GM12878 (cell line): ENCODE data around the gene JAKMIP1. TPM values are rescaled to one million over a fixed set of nuclear protein-coding genes. Genes with fewer than 3 reads are reported as not detected.

Experiments used
- ATAC-seq: fragments of 200-7000 bp; cut with Tn5 transposase; 3 replicates; pipeline ENCODE4 v1.9.1; 2020; ENCODE audit warnings: mild to moderate bottlenecking, moderate library complexity
- BruUV-seq: library from RNA; stranded (reverse); fragments of 400-500 nt; replicated peaks from 2 replicates; lab custom pipeline; 2021; lab: Mats Ljungman, UMichigan
- CTCF ChIA-PET: fragments of 300-600 bp; sonication (Branson Sonifier 250); formaldehyde crosslinking; extraction: SDS; loops from one replicate; lab custom pipeline; 2021; ENCODE audit warnings: inconsistent platforms; lab: Yijun Ruan, JAX
- POLR2A ChIA-PET: fragments of 350-600 bp; formaldehyde crosslinking; extraction: SDS; loops from one replicate; lab custom pipeline; 2021; ENCODE audit warnings: inconsistent platforms; lab: Charles Lee
- RAD21 ChIA-PET: fragments of 300-600 bp; sonication (Branson Sonifier 250); formaldehyde crosslinking; loops from one replicate; lab custom pipeline; 2023; ENCODE audit warnings: antibody characterized with exemption; ENCODE audit not compliant: unreplicated experiment; lab: Charles Lee
- SMC1A ChIA-PET: fragments of 300-600 bp; sonication (Branson Sonifier 250); formaldehyde crosslinking; loops from one replicate; lab custom pipeline; 2023; ENCODE audit not compliant: unreplicated experiment, uncharacterized antibody; lab: Charles Lee
- DNase-seq: peaks from one replicate; pipeline ENCODE4 v3.0.0-alpha.2; 2011; ENCODE audit warnings: low read depth, low spot score
- FAIRE-seq: peaks from 3 replicates; lab custom pipeline; 2011; peaks lifted over from hg19 to GRCh38; lab: Jason Lieb, UNC
- H2AFZ ChIP-seq: 2 replicates; pipeline ENCODE4 v1.6.0; 2011; ENCODE audit warnings: low read depth, low read length, control low read depth; ENCODE audit not compliant: control insufficient read depth
- H3K27ac ChIP-seq: 2 replicates; pipeline ENCODE4 v1.5.1; 2011; ENCODE audit warnings: control low read depth; ENCODE audit not compliant: control insufficient read depth, insufficient read depth
- H3K27me3 ChIP-seq, 2 experiments: replicated peaks in 1 of 2; 2 replicates each; pipeline versions ENCODE4 v1.6.0 to v1.6.1; 2011; ENCODE audit warnings: low read length in 1 of 2; ENCODE audit not compliant: control insufficient read depth in 2 of 2, insufficient read depth in 2 of 2
- H3K36me3 ChIP-seq, 2 experiments: 2 replicates each; pipeline ENCODE4 v1.5.1; 2011; ENCODE audit warnings: low read length in 1 of 2; ENCODE audit not compliant: control insufficient read depth in 2 of 2, insufficient read depth in 2 of 2
- H3K4me1 ChIP-seq: 2 replicates; pipeline ENCODE4 v1.6.1; 2011; ENCODE audit warnings: mild to moderate bottlenecking, low read length, moderate library complexity, mixed read lengths; ENCODE audit not compliant: control insufficient read depth, insufficient read depth
- H3K4me2 ChIP-seq: 2 replicates; pipeline ENCODE4 v1.6.0; 2011; ENCODE audit warnings: control low read depth; ENCODE audit not compliant: control insufficient read depth, insufficient read depth
- H3K4me3 ChIP-seq: fragments of 200-600 bp; sonication (generic); 2 replicates; pipeline ENCODE4 v1.5.1; 2016
- H3K79me2 ChIP-seq: 2 replicates; pipeline ENCODE4 v1.6.0; 2011; ENCODE audit warnings: low read length; ENCODE audit not compliant: control insufficient read depth, insufficient read depth
- H3K9ac ChIP-seq: 2 replicates; pipeline ENCODE4 v1.8.0; 2011; ENCODE audit warnings: low read length, control low read depth, mixed read lengths; ENCODE audit not compliant: control insufficient read depth, insufficient read depth
- H3K9me3 ChIP-seq: replicated peaks from 3 replicates; pipeline ENCODE4 v1.5.1; 2011; ENCODE audit warnings: mild to moderate bottlenecking, low read length; ENCODE audit not compliant: control insufficient read depth, insufficient read depth
- H4K20me1 ChIP-seq: 2 replicates; pipeline ENCODE4 v1.6.0; 2011; ENCODE audit not compliant: control insufficient read depth, insufficient read depth
- ASH2L ChIP-seq: fragments of 300-600, 200-600 bp; sonication (generic); IDR thresholded peaks from 2 replicates; pipeline ENCODE4 v1.6.1; 2017; ENCODE audit warnings: low read depth, mild to moderate bottlenecking, borderline replicate concordance
- BHLHE40 ChIP-seq, 2 experiments: fragments of 450-650 bp in 1 of 2; IDR thresholded peaks; 2 replicates each; pipeline ENCODE4 v1.6.1; 2011 to 2017; ENCODE audit warnings: low read depth in 2 of 2, borderline replicate concordance in 1 of 2, improper control_type of control experiment in 1 of 2, low read length in 1 of 2, mild to moderate bottlenecking in 1 of 2
- CBFB ChIP-seq: IDR thresholded peaks from 2 replicates; pipeline ENCODE4 v1.6.1; 2016; ENCODE audit warnings: antibody characterized with exemption, low read depth
- CBX3 ChIP-seq: fragments of 200-600 bp; sonication (generic); IDR thresholded peaks from 2 replicates; pipeline ENCODE4 v1.6.1; 2016; ENCODE audit warnings: low read depth, borderline replicate concordance
- CEBPB ChIP-seq, 2 experiments: fragments of 150-350 bp in 1 of 2; IDR thresholded peaks; 2 replicates each; pipeline ENCODE4 v1.6.1; 2012 to 2014; ENCODE audit warnings: low read depth in 2 of 2, low read length in 2 of 2, borderline replicate concordance in 1 of 2, inconsistent platforms in 1 of 2
- CHD2 ChIP-seq: IDR thresholded peaks from 2 replicates; pipeline ENCODE4 v1.6.1; 2011; ENCODE audit warnings: low read depth, low read length, improper control_type of control experiment, borderline replicate concordance
- GATAD2B ChIP-seq: fragments of 450-650 bp; conservative IDR thresholded peaks from 2 replicates; pipeline ENCODE4 v1.6.1; 2017; ENCODE audit warnings: low read depth, mild to moderate bottlenecking, moderate library complexity
- IKZF1 ChIP-seq: fragments of 450-650 bp; conservative IDR thresholded peaks from 2 replicates; pipeline ENCODE4 v1.6.1; 2017; ENCODE audit warnings: antibody characterized with exemption, mild to moderate bottlenecking
- PKNOX1 ChIP-seq: fragments of 450-650 bp; IDR thresholded peaks from 2 replicates; pipeline ENCODE4 v1.6.1; 2016; ENCODE audit warnings: mild to moderate bottlenecking
- POU2F2 ChIP-seq: IDR thresholded peaks from 3 replicates; pipeline ENCODE4 v1.6.1; 2011; ENCODE audit warnings: low read depth, mild to moderate bottlenecking, low read length, borderline replicate concordance
- RCOR1 ChIP-seq: conservative IDR thresholded peaks from 2 replicates; pipeline ENCODE4 v1.6.1; 2012; ENCODE audit warnings: low read depth, low read length, improper control_type of control experiment
- RFX5 ChIP-seq: IDR thresholded peaks from 2 replicates; pipeline ENCODE4 v1.6.1; 2011; ENCODE audit warnings: low read depth, low read length, improper control_type of control experiment
- SKIL ChIP-seq: fragments of 450-650 bp; IDR thresholded peaks from 2 replicates; pipeline ENCODE4 v1.6.1; 2017; ENCODE audit warnings: mild to moderate bottlenecking, low read depth, inconsistent platforms; ENCODE audit not compliant: poor library complexity, severe bottlenecking
- SMAD5 ChIP-seq: IDR thresholded peaks from 2 replicates; pipeline ENCODE4 v1.6.1; 2016; ENCODE audit warnings: antibody characterized with exemption, low read depth
- SMC3 ChIP-seq: IDR thresholded peaks from 2 replicates; pipeline ENCODE4 v1.6.1; 2011; ENCODE audit warnings: low read length, improper control_type of control experiment, borderline replicate concordance
- SP1 ChIP-seq: IDR thresholded peaks from one replicate; pipeline ENCODE4 v1.6.1; 2011; ENCODE audit warnings: low read depth, low read length
- SPI1 ChIP-seq: IDR thresholded peaks from 2 replicates; pipeline ENCODE4 v1.6.1; 2011; ENCODE audit warnings: low read depth, mild to moderate bottlenecking, low read length, moderate library complexity, borderline replicate concordance; ENCODE audit not compliant: insufficient read depth
- SUPT20H ChIP-seq: IDR thresholded peaks from 2 replicates; pipeline ENCODE4 v1.6.1; 2011; ENCODE audit warnings: low read depth, mild to moderate bottlenecking, low read length, moderate library complexity, borderline replicate concordance; ENCODE audit not compliant: control insufficient read depth
- ZNF217 ChIP-seq: fragments of 450-650 bp; IDR thresholded peaks from 2 replicates; pipeline ENCODE4 v1.6.1; 2017; ENCODE audit warnings: antibody characterized with exemption, mild to moderate bottlenecking
- ZSCAN29 ChIP-seq: fragments of 450-650 bp; IDR thresholded peaks from 2 replicates; pipeline ENCODE4 v1.6.1; 2017; ENCODE audit warnings: mild to moderate bottlenecking, moderate library complexity
- WGBS: methylation state at CpG from one replicate; pipeline ENCODE4 v1.1.6; 2016; ENCODE audit warnings: low lambda C conversion rate; ENCODE audit not compliant: insufficient replicate concordance, insufficient coverage; ENCODE audit errors: missing lambda C conversion rate; 5-methylcytosine and 5-hydroxymethylcytosine counted together
- in situ Hi-C: fragments of 300-500 bp; cut with MboI; formaldehyde crosslinking; loops from 9 replicates; pipeline ENCODE4 v1.14.3; 2018; ENCODE audit warnings: mixed read lengths
- intact Hi-C: fragments of 100-400 bp; cut with micrococcal nuclease; formaldehyde crosslinking; loops from one replicate; pipeline ENCODE4 v1.14.2; 2022; ENCODE audit not compliant: unreplicated experiment
- polyA plus RNA-seq, 11 experiments: library from polyadenylated mRNA; depleted of rRNA in 4 of 11; unstranded in 6 of 11; stranded (reverse) in 5 of 11; fragments of >200 nt; fragmentation: Nextera tagmentation in 4 of 11; fragmentation: Illumina TruSeq in 1 of 11; extraction: Ambion mirVana in 4 of 11; extraction: Trizol in 1 of 11; gene quantifications; 1 replicate in 1 of 11; 2 replicates in 10 of 11; pipeline versions ENCODE4 v1.2.1 to v1.2.3, GENCODE V29; 2011 to 2016; ENCODE audit warnings: inconsistent platforms in 2 of 11, missing spikeins in 2 of 11, low read depth in 1 of 11
- total RNA-seq, 4 experiments: library from RNA; depleted of rRNA in 3 of 4; stranded (reverse); fragments of >200 nt in 3 of 4; fragmentation: Illumina TruSeq in 1 of 4; extraction: Trizol in 1 of 4; gene quantifications; 2 replicates each; pipeline versions ENCODE4 v1.2.1 to v1.2.3, GENCODE V29; 2013 to 2021

Gene JAKMIP1
- total and polyA plus RNA-seq, 10 of the 15 experiments (the other 5 are each of a cell fraction or from before 2014, with no cell fraction given): 0.52 to 16.7 (median 12.3) TPM

- intact Hi-C loops: no loop called here
- no peak for ATAC-seq
- peaks cover 5 to 19% of the 10 kb centered on the region in 2 experiments; a peak in 3 of 4 replicates for H3K36me3 ChIP-seq
- H2AFZ ChIP-seq: no peak overlapping the region
- TF ChIP-seq ZNF217 (no peak), SKIL (no peak), CEBPB (IDR thresholded peaks at IDR 0.05; ENCODE audit: borderline replicate concordance in 1 of 2, low read depth in 2 of 2, low read length in 2 of 2) (no peak), IKZF1 (no peak), POU2F2 (no peak), RFX5 (no peak), CBFB (no peak), RCOR1 (no peak), BHLHE40 (IDR thresholded peaks at IDR 0.05; ENCODE audit: borderline replicate concordance in 1 of 2, low read depth in 2 of 2, low read length in 1 of 2) (no peak), SUPT20H (no peak), CHD2 (no peak), SPI1 (no peak), SP1 (no peak), PKNOX1 (no peak), SMC3 (no peak), CBX3 (no peak), ZSCAN29 (no peak), ASH2L (no peak), SMAD5 (no peak), GATAD2B (no peak)
- TF ChIP-seq, all 136 proteins: peak for 0
- no TSS peak for BruUV-seq
- CTCF ChIA-PET: interaction anchor here (1.2 kb wide), 1 partner anchor 482 kb away, joined by 3 read pairs; no protein-coding TSS in a partner anchor
- H4K20me1 ChIP-seq: no peaks in the 10 kb centered on the region
- DNase-seq (no peak), FAIRE-seq (no peak)
- no peaks in the 10 kb centered on the region for H3K27me3 ChIP-seq
- H3K9ac ChIP-seq: no peak overlapping the region
- H3K4me1 ChIP-seq: no peaks in the 10 kb centered on the region
- no peaks in the 10 kb centered on the region for H3K79me2 ChIP-seq
- peaks cover 18% of the 10 kb centered on the region for H3K9me3 ChIP-seq
- H3K4me3 ChIP-seq: no peak overlapping the region
- RAD21 ChIA-PET: no interaction called here
- in situ Hi-C loops: no loop called here
- SMC1A ChIA-PET: no interaction called here
- 81% methylated on average over 7 of the region's 7 CpGs for WGBS
- H3K4me2 ChIP-seq: no peak overlapping the region
- H3K27ac ChIP-seq: no peak overlapping the region
- POLR2A ChIA-PET: no interaction called here
Measured at GRCh38 chr4:6059375-6059805, 141.0 kb downstream of the JAKMIP1 start.
